Endothelial cell (in vitro differentiated cells): Measurements from ENCODE around the gene RTP2. TPM values are rescaled to one million over a fixed set of nuclear protein-coding genes. Genes with fewer than 3 reads are reported as not detected.

Experiments
- DNase-seq: peaks from one replicate; pipeline ENCODE4 v3.0.0; 2021; ENCODE audit warnings: low spot score
- H3K27ac Mint-ChIP-seq: one replicate; pipeline ENCODE4 v1.8.0; 2021; ENCODE audit warnings: mixed read lengths, inconsistent platforms; ENCODE audit not compliant: unreplicated experiment
- H3K27me3 Mint-ChIP-seq: one replicate; pipeline ENCODE4 v1.8.0; 2021; ENCODE audit warnings: mild to moderate bottlenecking, moderate library complexity, mixed read lengths, inconsistent platforms; ENCODE audit not compliant: unreplicated experiment
- H3K36me3 Mint-ChIP-seq: one replicate; pipeline ENCODE4 v1.8.0; 2021; ENCODE audit warnings: mild to moderate bottlenecking, low read depth, mixed read lengths, inconsistent platforms; ENCODE audit not compliant: unreplicated experiment
- H3K4me1 Mint-ChIP-seq: one replicate; pipeline ENCODE4 v1.8.0; 2021; ENCODE audit warnings: mild to moderate bottlenecking, mixed read lengths, inconsistent platforms; ENCODE audit not compliant: unreplicated experiment
- H3K4me3 Mint-ChIP-seq: one replicate; pipeline ENCODE4 v1.8.0; 2021; ENCODE audit warnings: mild to moderate bottlenecking, mixed read lengths, inconsistent platforms; ENCODE audit not compliant: unreplicated experiment
- H3K9me3 Mint-ChIP-seq: one replicate; pipeline ENCODE4 v1.8.0; 2021; ENCODE audit warnings: mixed read lengths, inconsistent platforms; ENCODE audit not compliant: unreplicated experiment
- CTCF ChIP-seq: fragments of 200-600 bp; sonication (generic); IDR thresholded peaks from one replicate; pipeline ENCODE4 v1.5.0; 2021; ENCODE audit warnings: antibody characterized with exemption; ENCODE audit not compliant: unreplicated experiment
- total RNA-seq: library from RNA; stranded (reverse); fragmentation: NEBNext Ultra II Directional; extraction: Animal tissue kit (Norgen Biotek cat#: 25700); gene quantifications from one replicate; pipeline ENCODE4 v1.2.1, GENCODE V29; 2021; ENCODE audit not compliant: unreplicated experiment

RTP2 gene
- total RNA-seq, 1 donor from 2014 or later, result not detected

- no peak for DNase-seq
- H3K27me3 Mint-ChIP-seq, result peaks cover 1% of the 10 kb centered on the region
- H3K9me3 Mint-ChIP-seq, result no peaks in the 10 kb centered on the region
- no peaks in the 10 kb centered on the region for H3K36me3 Mint-ChIP-seq
- no peak overlapping the region for H3K4me3 Mint-ChIP-seq
- no peak for TF ChIP-seq CTCF
- peaks cover 7% of the 10 kb centered on the region for H3K4me1 Mint-ChIP-seq
- no peak overlapping the region for H3K27ac Mint-ChIP-seq
Measured at GRCh38 chr3:187673012-187673411, 29.3 kb downstream of the RTP2 start.

GRCh38 chr3:187669675-187670504 is 32.5 kb downstream of the RTP2 start, which contains the start of gene SST:
Gene SST (minus strand): TSS chr3:187670394. CDS start chr3:187670291, 103 bp downstream.
- Mint-ChIP-seq H3K27ac (no peak within 1 kb of the TSS), H3K36me3 (no peaks in the 10 kb centered on the region), H3K4me3 (no peak within 1 kb of the TSS), H3K4me1 (peaks cover 4% of the 10 kb centered on the region), H3K27me3 (peaks cover 1% of the 10 kb centered on the region), H3K9me3 (no peaks in the 10 kb centered on the region)
- no peak for TF ChIP-seq CTCF
- peak; percentile 76 for DNase-seq

- no peak for DNase-seq
- H3K4me1 Mint-ChIP-seq, result peaks cover 4% of the 10 kb centered on the region
- TF ChIP-seq CTCF, result no peak
- H3K27me3 Mint-ChIP-seq, result peaks cover 1% of the 10 kb centered on the region
- no peak overlapping the region for H3K27ac Mint-ChIP-seq
- H3K36me3 Mint-ChIP-seq, result no peaks in the 10 kb centered on the region
- no peaks in the 10 kb centered on the region for H3K9me3 Mint-ChIP-seq
- H3K4me3 Mint-ChIP-seq, result no peak overlapping the region
Measured at GRCh38 chr3:187667526-187667925, 34.8 kb downstream of the RTP2 start.

- Mint-ChIP-seq H3K4me3 (no peak overlapping the region), H3K36me3 (no peaks in the 10 kb centered on the region), H3K27me3 (peaks cover under 1% of the 10 kb centered on the region), H3K27ac (no peak overlapping the region), H3K4me1 (peaks cover 4% of the 10 kb centered on the region), H3K9me3 (no peaks in the 10 kb centered on the region)
- DNase-seq, result no peak
- no peak for TF ChIP-seq CTCF
Measured at GRCh38 chr3:187665764-187666402, 36.5 kb downstream of the RTP2 start.

GRCh38 chr3:187665010-187665409 is 37.3 kb downstream of the RTP2 start:
- Mint-ChIP-seq H3K27me3 (no peaks in the 10 kb centered on the region), H3K4me3 (no peak overlapping the region), H3K9me3 (no peaks in the 10 kb centered on the region), H3K27ac (no peak overlapping the region), H3K36me3 (no peaks in the 10 kb centered on the region), H3K4me1 (peaks cover 4% of the 10 kb centered on the region)
- no peak for TF ChIP-seq CTCF
- DNase-seq, result no peak
